HepG2 (cell line): ENCODE data around the gene DDX19B. TPM values are rescaled to one million over a fixed set of nuclear protein-coding genes. Genes with fewer than 3 reads are reported as not detected.

Source experiments
- ATAC-seq: fragments of 200-7000 bp; cut with Tn5 transposase; 3 replicates; pipeline ENCODE4 v1.9.1; 2020; ENCODE audit warnings: mild to moderate bottlenecking, moderate library complexity
- BruUV-seq: library from RNA; stranded (reverse); fragments of 400-500 nt; replicated peaks from 2 replicates; lab custom pipeline; 2021; lab: Mats Ljungman, UMichigan
- CTCF ChIA-PET: fragments of 300-600 bp; formaldehyde crosslinking; extraction: SDS; loops from one replicate; lab custom pipeline; 2021; ENCODE audit warnings: low total read pairs, inconsistent platforms, low intra/inter-chr PET ratio; lab: Yijun Ruan, JAX
- POLR2A ChIA-PET: fragments of 350-600 bp; sonication (Branson Sonifier 250); formaldehyde crosslinking; loops from one replicate; lab custom pipeline; 2020; ENCODE audit warnings: antibody characterized with exemption, inconsistent platforms; lab: Yijun Ruan, JAX
- DNase-seq: peaks from one replicate; pipeline ENCODE4 v3.0.0-alpha.2; 2015; ENCODE audit warnings: low spot score
- FAIRE-seq: peaks from 3 replicates; lab custom pipeline; 2011; peaks lifted over from hg19 to GRCh38; lab: Jason Lieb, UNC
- H2AFZ ChIP-seq: one replicate; pipeline ENCODE4 v1.6.1; 2011; ENCODE audit warnings: low read length, inconsistent platforms
- H3K27ac ChIP-seq: fragments of 300-600 bp; 3 replicates; pipeline ENCODE4 v1.8.0; 2011; ENCODE audit warnings: mixed run types, mild to moderate bottlenecking, mixed read lengths, low read length, inconsistent platforms; ENCODE audit not compliant: insufficient read depth; ENCODE audit errors: extremely low read length
- H3K27me3 ChIP-seq, 2 experiments: fragments of 200-600 bp in 1 of 2; 2 replicates in 1 of 2; 3 replicates in 1 of 2; pipeline versions ENCODE4 v1.6.0 to v1.8.0; 2011; ENCODE audit warnings: low read length in 2 of 2, mild to moderate bottlenecking in 2 of 2, moderate library complexity in 2 of 2, inconsistent platforms in 1 of 2; ENCODE audit not compliant: insufficient read depth in 2 of 2, control insufficient read depth in 1 of 2
- H3K36me3 ChIP-seq, 2 experiments: fragments of 200-600 bp in 1 of 2; replicated peaks in 1 of 2; 2 replicates in 1 of 2; 3 replicates in 1 of 2; pipeline versions ENCODE4 v1.5.1 to v1.8.0; 2011; ENCODE audit warnings: low read length in 2 of 2, inconsistent platforms in 1 of 2; ENCODE audit not compliant: insufficient read depth in 2 of 2, control insufficient read depth in 1 of 2
- H3K4me1 ChIP-seq: 2 replicates; pipeline ENCODE4 v1.5.1; 2012; ENCODE audit warnings: low read length, inconsistent platforms; ENCODE audit not compliant: insufficient read depth
- H3K4me2 ChIP-seq: 2 replicates; pipeline ENCODE4 v1.6.0; 2011; ENCODE audit warnings: low read depth, low read length, inconsistent platforms
- H3K4me3 ChIP-seq, 3 experiments: fragments of 200-600 bp in 1 of 3; sonication (generic), shearing (Covaris generic) in 1 of 3; replicated peaks in 1 of 3; 2 replicates each; pipeline ENCODE4 v1.5.1; 2011 to 2016; ENCODE audit warnings: low read length in 3 of 3, inconsistent platforms in 2 of 3, low read depth in 2 of 3, mild to moderate bottlenecking in 2 of 3, control low read depth in 1 of 3, mixed read lengths in 1 of 3; ENCODE audit not compliant: insufficient read depth in 1 of 3
- H3K79me2 ChIP-seq: one replicate; pipeline ENCODE4 v1.6.1; 2011; ENCODE audit warnings: low read length, inconsistent platforms; ENCODE audit not compliant: insufficient read depth
- H3K9ac ChIP-seq: 2 replicates; pipeline ENCODE4 v1.6.0; 2011; ENCODE audit warnings: mild to moderate bottlenecking, low read depth, low read length, inconsistent platforms; ENCODE audit not compliant: insufficient read depth
- H3K9me3 ChIP-seq: 2 replicates; pipeline ENCODE4 v1.5.1; 2012; ENCODE audit warnings: mild to moderate bottlenecking, low read length
- H4K20me1 ChIP-seq: 2 replicates; pipeline ENCODE4 v1.6.0; 2011; ENCODE audit warnings: inconsistent platforms, mild to moderate bottlenecking, low read length, moderate library complexity; ENCODE audit not compliant: insufficient read depth
- AGO2 ChIP-seq: fragments of 200-400 bp; formaldehyde crosslinking; optimal IDR thresholded peaks from 2 replicates; pipeline ENCODE3; 2017; ENCODE audit warnings: mild to moderate bottlenecking, low read depth, low read length, moderate library complexity
- FOXA1 ChIP-seq, 2 experiments: fragments of 450-650 bp in 1 of 2; sonication (generic) in 1 of 2; formaldehyde crosslinking in 1 of 2; IDR thresholded peaks; 2 replicates each; pipeline versions ENCODE4 v1.4.0 to v1.6.1; 2016 to 2020; ENCODE audit warnings: missing genetic modification reagents in 1 of 2
- FOXK2 ChIP-seq: fragments of 450-650 bp; IDR thresholded peaks from 2 replicates; pipeline ENCODE4 v1.6.1; 2016
- KDM2A ChIP-seq: sonication (generic); formaldehyde crosslinking; IDR thresholded peaks from 2 replicates; pipeline ENCODE4 v1.4.0; 2020; ENCODE audit warnings: low read depth, missing genetic modification reagents, borderline replicate concordance
- MED1 ChIP-seq: sonication (generic); formaldehyde crosslinking; IDR thresholded peaks from 2 replicates; pipeline ENCODE4 v1.4.0; 2020; ENCODE audit warnings: missing genetic modification reagents
- POLR2AphosphoS5 ChIP-seq: IDR thresholded peaks from 2 replicates; pipeline ENCODE4 v1.6.1; 2012; ENCODE audit warnings: low read depth, low read length
- POLR2G ChIP-seq: fragments of 200-400 bp; formaldehyde crosslinking; IDR thresholded peaks from 2 replicates; pipeline ENCODE4 v1.6.1; 2018; ENCODE audit warnings: mild to moderate bottlenecking, low read depth, low read length, moderate library complexity
- SALL1 ChIP-seq: sonication (generic); formaldehyde crosslinking; IDR thresholded peaks from 2 replicates; pipeline ENCODE4 v1.8.0; 2022; ENCODE audit warnings: mild to moderate bottlenecking, missing genetic modification reagents
- SSRP1 ChIP-seq: IDR thresholded peaks from 2 replicates; pipeline ENCODE4 v1.6.1; 2016; ENCODE audit warnings: control low read depth
- ZBTB1 ChIP-seq: sonication (generic); formaldehyde crosslinking; IDR thresholded peaks from 2 replicates; pipeline ENCODE4 v1.4.0; 2020; ENCODE audit warnings: missing genetic modification reagents, borderline replicate concordance
- ZNF512B ChIP-seq: sonication (generic); formaldehyde crosslinking; IDR thresholded peaks from 2 replicates; pipeline ENCODE4 v1.5.1; 2020; ENCODE audit warnings: missing genetic modification reagents, mild to moderate bottlenecking, borderline replicate concordance
- ZNF816 ChIP-seq: sonication (generic); formaldehyde crosslinking; IDR thresholded peaks from 2 replicates; pipeline ENCODE4 v1.8.0; 2022; ENCODE audit warnings: missing genetic modification reagents, mild to moderate bottlenecking, borderline replicate concordance
- WGBS: methylation state at CpG from one replicate; pipeline ENCODE4 v1.1.6; 2017; ENCODE audit warnings: low lambda C conversion rate; 5-methylcytosine and 5-hydroxymethylcytosine counted together
- in situ Hi-C: cut with HindIII; loops from 2 replicates; pipeline ENCODE4 v1.10.0; 2017; ENCODE audit warnings: low pct_unique_long_range_greater_than_20kb; ENCODE audit not compliant: extremely low pct_ligation_motif_present
- intact Hi-C: fragments of 100-400 bp; cut with micrococcal nuclease; formaldehyde crosslinking; loops from one replicate; pipeline ENCODE4 v1.10.0; 2022; ENCODE audit not compliant: unreplicated experiment
- polyA plus RNA-seq, 8 experiments: library from polyadenylated mRNA; depleted of rRNA in 3 of 8; stranded (reverse) in 7 of 8; unstranded in 1 of 8; fragments of >200 nt; fragmentation: Illumina TruSeq in 4 of 8; extraction: Trizol in 4 of 8; gene quantifications; 2 replicates each; pipeline versions ENCODE4 v1.2.1 to v1.2.3, GENCODE V29; 2011 to 2016; ENCODE audit warnings: low read depth in 4 of 8, missing spikeins in 1 of 8, mixed read lengths in 1 of 8; ENCODE audit not compliant: insufficient read depth in 1 of 8
- total RNA-seq, 5 experiments: library from RNA; depleted of rRNA; stranded (reverse); fragments of >200 nt; fragmentation: Illumina TruSeq; extraction: Trizol; gene quantifications; 2 replicates each; pipeline ENCODE4 v1.2.3, GENCODE V29; 2016; ENCODE audit warnings: low read depth in 1 of 5
- TF ChIP-seq, protein P1 (sequence below): sonication (generic); formaldehyde crosslinking; IDR thresholded peaks from 2 replicates; pipeline ENCODE4 v1.8.1; 2023; ENCODE audit warnings: mild to moderate bottlenecking, moderate library complexity, missing genetic modification reagents

Gene DDX19B
- total and polyA plus RNA-seq, 2 of the 13 experiments (the other 11 are each of a cell fraction or from before 2014, with no cell fraction given), result 36.2 to 40.0 TPM

GRCh38 chr16:70377782-70378181 is 78.8 kb downstream of the DDX19B start:
- intact Hi-C loops (no loop called here), in situ Hi-C loops (no loop called here)
- ATAC-seq, result no peak
- H3K4me1 ChIP-seq, result peaks cover 24% of the 10 kb centered on the region
- no peak for FAIRE-seq
- H3K27me3 ChIP-seq, result no peaks in the 10 kb centered on the region; a peak in 1 of 5 replicates
- H3K4me2 ChIP-seq, result no peak overlapping the region
- POLR2A ChIA-PET, result interaction anchor here (1.5 kb wide), 1 partner anchor 50 kb away, joined by 4 read pairs; no protein-coding TSS in a partner anchor
- no peak overlapping the region for H2AFZ ChIP-seq
- no TSS peak for BruUV-seq
- DNase-seq, result no peak
- H3K36me3 ChIP-seq, result peaks cover 9 to 29% of the 10 kb centered on the region in 2 experiments
- no peaks in the 10 kb centered on the region for H4K20me1 ChIP-seq
- CTCF ChIA-PET, result no interaction called here
- WGBS, result 98% methylated on average over 2 of the region's 2 CpGs
- H3K4me3 ChIP-seq, result no peak overlapping the region
- H3K9ac ChIP-seq, result no peak overlapping the region
- no peak overlapping the region for H3K27ac ChIP-seq
- peaks cover 15% of the 10 kb centered on the region for H3K79me2 ChIP-seq
- no peaks in the 10 kb centered on the region for H3K9me3 ChIP-seq
- TF ChIP-seq ZNF816 (CRISPR knock-in tag), result 0 out of 2 replicates have a peak, but pooled peaks have one; percentile 26
- TF ChIP-seq KDM2A, result no peak

DNA sequence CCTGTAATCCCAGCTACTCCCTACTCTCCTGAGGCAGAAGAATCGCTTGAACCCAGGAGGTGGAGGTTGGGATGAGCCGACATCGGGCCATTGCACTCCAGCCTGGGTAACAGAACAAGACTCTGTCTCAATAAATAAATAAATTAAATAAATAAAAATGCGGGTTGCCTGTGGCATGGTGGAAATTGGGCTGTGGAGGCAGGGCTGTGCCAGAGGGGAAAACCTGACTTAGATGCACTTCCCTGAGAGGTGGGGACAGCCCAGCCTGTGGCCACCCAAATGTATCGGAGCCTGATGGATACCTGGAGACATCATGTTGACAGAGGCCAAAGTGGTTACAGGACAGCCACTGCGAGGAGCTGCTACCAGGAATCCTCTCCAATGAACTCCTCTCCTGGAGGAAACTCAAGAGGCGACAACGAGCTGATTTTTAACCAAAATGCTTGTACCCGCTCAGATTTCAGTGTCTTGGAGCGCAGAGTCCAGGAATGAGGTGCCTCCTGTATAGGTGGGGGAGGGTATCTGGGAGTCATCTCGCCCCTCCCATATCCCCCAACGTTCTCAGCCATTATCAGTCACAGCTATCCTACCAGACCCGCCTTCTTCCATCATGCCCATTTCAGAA is 80.0 kb downstream of the DDX19B start:
- Histone ChIP-seq H3K9me3 (no peaks in the 10 kb centered on the region), H3K79me2 (peaks cover 15% of the 10 kb centered on the region), H3K27me3 (no peaks in the 10 kb centered on the region; a peak in 1 of 5 replicates), H4K20me1 (no peaks in the 10 kb centered on the region), H3K4me2 (peak overlapping the region; percentile 99), H3K4me3 (no peak overlapping the region; a peak in 1 of 6 replicates), H3K4me1 (peaks cover 24% of the 10 kb centered on the region), H3K9ac (peak overlapping the region; percentile 78; the same call in 1 of the 2 replicates), H3K36me3 (peaks cover 4 to 25% of the 10 kb centered on the region in 2 experiments; a peak in 3 of 5 replicates), H2AFZ (no peak overlapping the region), H3K27ac (peak overlapping the region; percentile 23)
- FAIRE-seq, result no peak
- no TSS peak for BruUV-seq
- intact Hi-C loops (no loop called here), in situ Hi-C loops (no loop called here)
- DNase-seq, result no peak
- no peak for ATAC-seq
- WGBS, result 93% methylated on average over 12 of the region's 13 CpGs
- CTCF ChIA-PET, result no interaction called here
- POLR2A ChIA-PET, result interaction anchor here (0.6 to 3.6 kb wide), 4 partner anchors 33 to 126 kb away, joined by 3 to 96 read pairs (median 52); partner anchors contain the start of genes DDX19A, FCSK and ST3GAL2
- no peak for TF ChIP-seq FOXA1 (IDR thresholded peaks at IDR 0.05)
- TF ChIP-seq FOXA1 (CRISPR knock-in tag; IDR thresholded peaks at IDR 0.05), result 0 out of 2 replicates have a peak, but pooled peaks have one; percentile 33
- TF ChIP-seq, protein P1, sequence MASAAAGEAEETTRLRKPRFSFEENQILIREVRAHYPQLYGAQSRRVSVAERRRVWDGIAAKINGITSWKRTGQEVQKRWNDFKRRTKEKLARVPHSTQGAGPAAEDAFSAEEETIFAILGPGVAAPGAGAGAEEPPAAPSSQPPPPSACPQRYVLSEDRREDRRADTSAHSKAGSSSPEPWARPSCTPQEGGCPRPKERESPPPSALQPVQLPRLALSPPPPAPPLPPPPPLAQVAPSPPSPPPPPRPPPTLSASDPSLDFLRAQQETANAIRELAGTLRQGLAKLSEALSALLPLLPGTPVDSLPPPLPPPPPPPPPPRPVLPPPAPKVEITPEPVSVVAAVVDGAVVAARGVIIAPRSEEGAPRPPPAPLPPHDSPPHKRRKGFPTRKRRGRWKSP (CRISPR knock-in tag), result no peak
- TF ChIP-seq MED1 (CRISPR knock-in tag), result no peak
- no peak for TF ChIP-seq ZBTB1 (CRISPR knock-in tag)
- TF ChIP-seq SSRP1 (CRISPR knock-in tag), result 0 out of 2 replicates have a peak, but pooled peaks have one; percentile 6
- TF ChIP-seq AGO2, result peak; percentile 64
- peak; percentile 43; the same call in 1 of the 2 replicates for TF ChIP-seq POLR2AphosphoS5
- no peak for TF ChIP-seq ZNF512B
- TF ChIP-seq SALL1 (CRISPR knock-in tag), result peak; percentile 11; the same call in 1 of the 2 replicates
- peak; percentile 83 for TF ChIP-seq POLR2G
- TF ChIP-seq FOXK2, result no peak
